Upper lobe of left lung (tissue), 6 donors: ENCODE results near the gene AK9. TPM values are rescaled to one million over a fixed set of nuclear protein-coding genes. Genes with fewer than 3 reads are reported as not detected.

ENCODE experiments used
- ATAC-seq, 2 donors: fragments of 200-7000 bp; cut with Tn5 transposase; one replicate each; pipeline ENCODE4 v1.9.1; 2022; ENCODE audit warnings: mild to moderate bottlenecking in 2 of 2, moderate library complexity in 2 of 2; ENCODE audit not compliant: low FRiP score in 2 of 2
- DNase-seq, 2 donors: peaks; one replicate each; pipeline ENCODE4 v3.0.0-alpha.2; 2019 to 2020
- H3K27ac ChIP-seq, 4 donors: fragments of 200-600 bp; sonication (generic); one replicate each; pipeline ENCODE4 v1.5.1; 2016 to 2019
- H3K27me3 ChIP-seq, 4 donors: fragments of 200-600 bp; sonication (generic); one replicate each; pipeline ENCODE4 v1.5.1; 2017 to 2019
- H3K36me3 ChIP-seq, 4 donors: fragments of 200-600 bp; sonication (generic); one replicate each; pipeline ENCODE4 v1.5.1; 2016 to 2019
- H3K4me1 ChIP-seq, 4 donors: fragments of 200-600 bp; sonication (generic); one replicate each; pipeline ENCODE4 v1.5.1; 2018 to 2019
- H3K4me3 ChIP-seq, 4 donors: fragments of 200-600 bp; sonication (generic); one replicate each; pipeline ENCODE4 v1.5.1; 2017 to 2019; ENCODE audit warnings: mild to moderate bottlenecking in 2 of 4, moderate library complexity in 1 of 4
- H3K9me3 ChIP-seq, 4 donors: fragments of 200-600 bp; sonication (generic); one replicate each; pipeline ENCODE4 v1.5.1; 2018 to 2019
- EP300 ChIP-seq, 4 donors: sonication (generic); formaldehyde crosslinking; IDR thresholded peaks; one replicate each; pipeline ENCODE4 v1.5.1; 2017; ENCODE audit warnings: antibody characterized with exemption in 4 of 4, control low read depth in 2 of 4
- POLR2A ChIP-seq, 4 donors: fragments of 450-650 bp; IDR thresholded peaks; one replicate each; pipeline ENCODE4 v1.5.1; 2016 to 2017; ENCODE audit warnings: antibody characterized with exemption in 4 of 4, mild to moderate bottlenecking in 2 of 4
- POLR2AphosphoS5 ChIP-seq, 2 donors: sonication (generic); formaldehyde crosslinking; IDR thresholded peaks; one replicate each; pipeline ENCODE4 v1.5.1; 2017; ENCODE audit warnings: antibody characterized with exemption in 2 of 2
- WGBS, 2 donors: methylation state at CpG; one replicate each; pipeline ENCODE4 v1.1.5; 2017 to 2018; 5-methylcytosine and 5-hydroxymethylcytosine counted together
- total RNA-seq, 6 donors: library from RNA; depleted of rRNA in 4 of 6; stranded (reverse); fragments of >200 nt in 4 of 6; gene quantifications; one replicate each; pipeline versions ENCODE4 v1.1.0 to v1.2.1, GENCODE V29; 2016 to 2021
- TF ChIP-seq, protein P1 (sequence below), 6 experiments: fragments of 450-650 bp in 4 of 6; fragments of 200-600 bp in 2 of 6; sonication (generic) in 2 of 6; IDR thresholded peaks; one replicate each; pipeline ENCODE4 v1.5.1; 2016 to 2019; ENCODE audit warnings: antibody characterized with exemption in 6 of 6
- donor health status: DM: no; HTN: no; CAD: no; lungs with moderate emphysema.
- donor health status: DM: no; HTN: yes; CAD: no; lungs with severe emphysema.

The AK9 gene
- total RNA-seq, 6 donors from 2014 or later = 5.9 to 48.2 (median 13.0) TPM

DNA sequence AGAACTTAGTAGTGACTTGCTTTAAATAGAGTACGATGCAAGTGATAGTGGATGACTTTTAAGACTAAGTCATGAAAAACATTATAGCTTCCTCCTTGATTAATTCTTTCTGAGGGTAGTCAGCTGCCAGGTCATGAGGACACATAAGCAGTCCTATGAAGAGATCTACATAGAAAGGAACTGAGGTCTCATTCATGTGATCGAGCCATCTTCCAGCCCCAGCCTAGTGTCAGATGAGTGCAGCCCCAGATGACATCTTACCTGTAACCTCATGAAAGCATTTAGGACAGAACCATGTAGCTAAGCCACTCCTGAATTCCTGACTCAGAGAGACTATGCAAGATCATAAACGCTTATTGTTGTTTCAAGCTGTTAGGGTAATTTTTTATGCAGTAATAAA, 67.7 kb downstream of the AK9 start:
- no peaks in the 10 kb centered on the region for H3K27me3 ChIP-seq
- TF ChIP-seq, protein P1, sequence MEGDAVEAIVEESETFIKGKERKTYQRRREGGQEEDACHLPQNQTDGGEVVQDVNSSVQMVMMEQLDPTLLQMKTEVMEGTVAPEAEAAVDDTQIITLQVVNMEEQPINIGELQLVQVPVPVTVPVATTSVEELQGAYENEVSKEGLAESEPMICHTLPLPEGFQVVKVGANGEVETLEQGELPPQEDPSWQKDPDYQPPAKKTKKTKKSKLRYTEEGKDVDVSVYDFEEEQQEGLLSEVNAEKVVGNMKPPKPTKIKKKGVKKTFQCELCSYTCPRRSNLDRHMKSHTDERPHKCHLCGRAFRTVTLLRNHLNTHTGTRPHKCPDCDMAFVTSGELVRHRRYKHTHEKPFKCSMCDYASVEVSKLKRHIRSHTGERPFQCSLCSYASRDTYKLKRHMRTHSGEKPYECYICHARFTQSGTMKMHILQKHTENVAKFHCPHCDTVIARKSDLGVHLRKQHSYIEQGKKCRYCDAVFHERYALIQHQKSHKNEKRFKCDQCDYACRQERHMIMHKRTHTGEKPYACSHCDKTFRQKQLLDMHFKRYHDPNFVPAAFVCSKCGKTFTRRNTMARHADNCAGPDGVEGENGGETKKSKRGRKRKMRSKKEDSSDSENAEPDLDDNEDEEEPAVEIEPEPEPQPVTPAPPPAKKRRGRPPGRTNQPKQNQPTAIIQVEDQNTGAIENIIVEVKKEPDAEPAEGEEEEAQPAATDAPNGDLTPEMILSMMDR (IDR thresholded peaks at IDR 0.05) = no peak
- TF ChIP-seq POLR2A (IDR thresholded peaks at IDR 0.05) (no peak), EP300 (IDR thresholded peaks at IDR 0.05) (no peak), POLR2AphosphoS5 (IDR thresholded peaks at IDR 0.05) (no peak)
- no peak for ATAC-seq
- DNase-seq = no peak
- H3K27ac ChIP-seq = no peak overlapping the region
- H3K4me1 ChIP-seq = no peaks in the 10 kb centered on the region
- H3K9me3 ChIP-seq = peaks cover 0 to 4% (median 0%) of the 10 kb centered on the region in 4 donors
- H3K36me3 ChIP-seq = no peaks in the 10 kb centered on the region
- WGBS, 2 donors = 59 to 78% methylated on average over 3 of the region's 3 CpGs
- no peak overlapping the region for H3K4me3 ChIP-seq

DNA sequence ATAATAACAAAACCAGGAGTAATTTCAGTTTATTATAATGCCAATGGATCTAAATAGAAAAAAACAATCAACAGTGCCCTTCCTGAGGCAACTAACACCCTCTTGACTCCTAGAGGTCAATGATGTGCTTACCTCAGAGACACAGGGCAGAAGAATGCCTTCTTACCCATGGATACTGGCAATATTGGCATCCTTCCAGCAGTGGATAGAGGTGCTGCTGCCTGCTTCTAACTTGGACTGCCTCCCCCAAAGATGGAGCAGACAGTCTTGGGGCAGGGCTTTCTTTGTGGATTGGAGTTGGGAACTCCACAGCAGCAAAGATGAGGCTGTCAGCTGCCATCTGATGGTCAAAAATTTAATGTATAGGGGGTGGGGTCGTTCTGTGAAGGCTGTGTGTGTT, 78.7 kb downstream of the AK9 start:
- no peak for DNase-seq
- TF ChIP-seq POLR2AphosphoS5 (IDR thresholded peaks at IDR 0.05) = no peak
- no peak for TF ChIP-seq POLR2A (IDR thresholded peaks at IDR 0.05)
- TF ChIP-seq, protein P1 (IDR thresholded peaks at IDR 0.05) = no peak
- TF ChIP-seq EP300 (IDR thresholded peaks at IDR 0.05) = no peak
- no peaks in the 10 kb centered on the region for H3K4me1 ChIP-seq
- no peak overlapping the region for H3K4me3 ChIP-seq
- H3K27me3 ChIP-seq = no peaks in the 10 kb centered on the region
- ATAC-seq = no peak
- peaks cover 0 to 10% (median 2%) of the 10 kb centered on the region in 4 donors for H3K36me3 ChIP-seq
- H3K9me3 ChIP-seq = peaks cover 0 to 4% (median 0%) of the 10 kb centered on the region in 4 donors
- H3K27ac ChIP-seq = no peak overlapping the region
- WGBS, 2 donors = 48 to 57% methylated on average over 1 of the region's 1 CpG

DNA sequence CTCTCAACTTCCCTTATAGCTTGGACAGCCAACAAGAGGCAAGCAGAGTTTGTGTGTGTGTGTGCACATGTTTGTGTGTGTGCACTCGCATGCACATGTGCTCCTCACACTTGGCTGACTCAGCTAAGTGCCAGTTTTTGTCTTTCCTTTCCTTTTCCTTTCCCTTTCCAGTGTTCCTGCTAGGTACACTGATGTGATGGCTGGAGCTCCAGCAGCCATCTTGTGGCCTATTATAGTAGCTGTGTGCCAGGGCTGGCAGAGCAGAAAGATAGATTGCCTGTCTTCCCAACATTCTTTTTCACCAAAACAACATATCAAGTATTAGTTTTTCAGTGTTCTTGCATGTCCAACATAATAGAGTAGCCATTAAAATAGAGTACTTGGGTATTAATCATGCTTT, 79.5 kb downstream of the AK9 start:
- H3K9me3 ChIP-seq = peaks cover 0 to 4% (median 0%) of the 10 kb centered on the region in 4 donors
- peaks cover 0 to 10% (median 2%) of the 10 kb centered on the region in 4 donors for H3K36me3 ChIP-seq
- H3K4me1 ChIP-seq = no peaks in the 10 kb centered on the region
- ATAC-seq (no peak), DNase-seq (no peak)
- no peak overlapping the region for H3K27ac ChIP-seq
- WGBS, 2 donors = 100% methylated on average over 1 of the region's 1 CpG
- H3K27me3 ChIP-seq = no peaks in the 10 kb centered on the region
- H3K4me3 ChIP-seq = no peak overlapping the region
- no peak for TF ChIP-seq EP300 (IDR thresholded peaks at IDR 0.05)
- TF ChIP-seq, protein P1 (IDR thresholded peaks at IDR 0.05) = no peak
- no peak for TF ChIP-seq POLR2A (IDR thresholded peaks at IDR 0.05)
- no peak for TF ChIP-seq POLR2AphosphoS5 (IDR thresholded peaks at IDR 0.05)

DNA sequence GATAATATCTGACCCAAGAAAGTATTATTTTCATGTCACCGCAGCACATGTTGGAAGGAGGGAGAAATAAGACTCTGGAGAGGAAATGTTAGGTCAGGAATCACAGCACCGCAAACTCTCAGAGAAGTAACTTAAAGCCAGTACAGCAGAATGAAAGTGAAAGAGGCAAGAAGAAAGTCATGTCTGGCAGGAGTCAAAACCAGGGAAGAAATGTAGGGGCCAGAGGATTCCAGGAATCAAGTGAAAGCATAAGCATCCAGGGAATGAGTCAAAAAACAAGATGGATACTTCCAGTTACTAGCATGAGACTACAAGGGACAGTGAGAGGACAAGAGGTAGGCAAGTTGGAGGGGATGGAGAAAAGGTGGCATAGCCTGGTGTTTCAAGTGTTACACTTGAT, 80.4 kb downstream of the AK9 start:
- TF ChIP-seq POLR2AphosphoS5 (IDR thresholded peaks at IDR 0.05) (no peak), EP300 (IDR thresholded peaks at IDR 0.05) (no peak), POLR2A (IDR thresholded peaks at IDR 0.05) (no peak)
- TF ChIP-seq, protein P1 (IDR thresholded peaks at IDR 0.05) = no peak
- ATAC-seq = no peak
- Histone ChIP-seq H3K27ac (no peak overlapping the region), H3K4me3 (no peak overlapping the region), H3K9me3 (peaks cover 0 to 4% (median 0%) of the 10 kb centered on the region in 4 donors), H3K27me3 (no peaks in the 10 kb centered on the region), H3K36me3 (peaks cover 0 to 13% (median 2%) of the 10 kb centered on the region in 4 donors), H3K4me1 (no peaks in the 10 kb centered on the region)
- WGBS, 2 donors = 63 to 73% methylated on average over 2 of the region's 2 CpGs
- no peak for DNase-seq

DNA sequence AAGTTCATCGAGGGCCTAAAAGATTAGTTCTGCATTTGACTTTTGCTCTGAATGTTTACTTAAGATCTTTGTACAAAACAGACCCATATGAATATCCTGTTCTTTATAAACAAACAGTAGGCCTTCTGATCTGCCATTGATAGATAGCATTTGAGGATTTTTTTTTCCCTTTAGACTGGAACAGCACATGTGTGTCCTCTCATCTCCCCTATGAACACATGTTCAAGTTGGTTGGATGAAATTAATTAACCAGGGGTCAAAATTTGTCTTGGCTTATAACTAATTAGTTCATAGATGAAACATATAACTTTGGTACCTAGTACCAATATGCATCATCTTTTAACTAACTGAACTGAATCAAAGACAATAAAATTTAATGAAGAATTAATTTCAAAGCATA, 81.3 kb downstream of the AK9 start:
- 56 to 76% methylated on average over 1 of the region's 1 CpG for WGBS, 2 donors
- Histone ChIP-seq H3K36me3 (peaks cover 0 to 15% (median 2%) of the 10 kb centered on the region in 4 donors), H3K27me3 (no peaks in the 10 kb centered on the region), H3K9me3 (peaks cover 0 to 4% (median 0%) of the 10 kb centered on the region in 4 donors), H3K4me1 (no peaks in the 10 kb centered on the region), H3K4me3 (no peak overlapping the region), H3K27ac (no peak overlapping the region)
- ATAC-seq (no peak), DNase-seq (no peak)
- TF ChIP-seq POLR2A (IDR thresholded peaks at IDR 0.05) = no peak
- no peak for TF ChIP-seq POLR2AphosphoS5 (IDR thresholded peaks at IDR 0.05)
- TF ChIP-seq, protein P1 (IDR thresholded peaks at IDR 0.05) = no peak
- TF ChIP-seq EP300 (IDR thresholded peaks at IDR 0.05) = no peak
